ENCODE results near the gene OR12D3.

DNA sequence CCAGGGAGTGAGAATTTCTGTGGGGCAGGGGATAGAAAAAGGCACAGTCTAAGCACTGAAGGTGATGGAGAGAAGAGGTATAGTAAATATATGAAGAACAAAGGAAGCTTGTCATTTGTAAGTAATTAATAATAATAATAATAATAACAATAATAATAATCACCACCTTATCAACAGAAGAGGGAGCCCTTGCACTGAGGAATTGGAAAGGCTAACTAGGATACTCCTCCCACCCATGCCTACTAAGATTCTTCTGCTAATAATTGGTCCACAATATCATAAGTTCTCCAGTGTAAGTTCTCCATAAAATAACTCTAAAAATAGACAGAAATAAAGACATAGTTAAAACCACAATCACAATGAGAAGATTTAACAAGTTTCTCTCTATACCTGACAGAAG is 912 bp upstream of the OR12D3 start:
- TF ChIP-seq, protein P1, sequence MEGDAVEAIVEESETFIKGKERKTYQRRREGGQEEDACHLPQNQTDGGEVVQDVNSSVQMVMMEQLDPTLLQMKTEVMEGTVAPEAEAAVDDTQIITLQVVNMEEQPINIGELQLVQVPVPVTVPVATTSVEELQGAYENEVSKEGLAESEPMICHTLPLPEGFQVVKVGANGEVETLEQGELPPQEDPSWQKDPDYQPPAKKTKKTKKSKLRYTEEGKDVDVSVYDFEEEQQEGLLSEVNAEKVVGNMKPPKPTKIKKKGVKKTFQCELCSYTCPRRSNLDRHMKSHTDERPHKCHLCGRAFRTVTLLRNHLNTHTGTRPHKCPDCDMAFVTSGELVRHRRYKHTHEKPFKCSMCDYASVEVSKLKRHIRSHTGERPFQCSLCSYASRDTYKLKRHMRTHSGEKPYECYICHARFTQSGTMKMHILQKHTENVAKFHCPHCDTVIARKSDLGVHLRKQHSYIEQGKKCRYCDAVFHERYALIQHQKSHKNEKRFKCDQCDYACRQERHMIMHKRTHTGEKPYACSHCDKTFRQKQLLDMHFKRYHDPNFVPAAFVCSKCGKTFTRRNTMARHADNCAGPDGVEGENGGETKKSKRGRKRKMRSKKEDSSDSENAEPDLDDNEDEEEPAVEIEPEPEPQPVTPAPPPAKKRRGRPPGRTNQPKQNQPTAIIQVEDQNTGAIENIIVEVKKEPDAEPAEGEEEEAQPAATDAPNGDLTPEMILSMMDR (IDR thresholded peaks at IDR 0.05) = peak; percentile 36
- no peak for TF ChIP-seq EZH2phosphoT487 (IDR thresholded peaks at IDR 0.05)

All from neural progenitor cell (in vitro differentiated cells).